ENCODE results near the gene FAH.

The FAH gene

DNA sequence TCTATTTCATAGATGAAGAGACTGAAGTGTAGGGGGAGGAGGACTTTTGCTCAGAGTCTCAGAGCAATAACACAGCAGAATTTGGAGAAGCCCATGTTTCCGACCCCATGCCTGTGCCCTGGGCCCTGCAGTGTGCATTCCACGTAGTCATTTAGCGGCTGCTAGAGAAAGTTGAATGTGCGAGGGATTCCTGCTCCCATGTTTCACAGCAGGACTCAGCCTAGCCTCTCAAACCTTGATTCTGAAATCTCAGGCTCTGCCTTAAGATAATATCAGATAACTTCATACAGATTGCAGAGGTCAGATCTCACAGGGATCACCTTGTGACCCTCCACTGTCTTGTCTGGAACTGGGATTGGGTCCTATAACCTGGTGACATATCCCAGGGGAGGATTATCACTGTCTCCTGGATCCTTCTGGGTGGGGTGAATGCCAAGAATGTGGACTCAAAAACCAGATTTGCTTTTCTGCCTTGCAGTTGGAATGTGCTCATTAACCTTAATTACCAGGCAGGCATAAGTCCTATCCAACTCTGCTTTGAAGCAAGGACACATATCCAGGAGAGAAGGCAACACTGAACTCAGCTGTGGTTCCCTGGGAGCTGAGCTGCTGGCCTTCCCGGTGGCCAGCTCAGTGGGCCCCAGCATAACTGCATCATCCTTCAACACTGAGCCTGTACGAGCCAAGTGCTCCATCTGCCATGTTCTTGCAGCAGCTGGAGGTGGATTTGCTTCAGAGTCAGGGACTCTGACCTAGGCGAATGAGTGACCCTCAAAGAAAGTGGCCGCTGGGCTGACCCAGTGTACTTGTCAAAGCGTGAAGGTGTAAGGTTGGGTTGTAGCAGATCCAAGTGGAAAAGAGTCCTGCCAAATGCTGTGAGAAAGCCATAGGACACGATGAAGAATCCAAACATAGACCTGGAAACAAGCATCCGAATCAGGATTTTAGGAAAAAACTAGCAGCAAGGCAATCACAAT, 56.2 kb downstream of the FAH start:
- TF ChIP-seq CSDC2 (CRISPR knock-in tag; IDR thresholded peaks at IDR 0.05) = no peak
- no peak for TF ChIP-seq ZNF565 (CRISPR knock-in tag; conservative IDR thresholded peaks at IDR 0.05; ENCODE audit: low read depth)
- TF ChIP-seq, protein P1, sequence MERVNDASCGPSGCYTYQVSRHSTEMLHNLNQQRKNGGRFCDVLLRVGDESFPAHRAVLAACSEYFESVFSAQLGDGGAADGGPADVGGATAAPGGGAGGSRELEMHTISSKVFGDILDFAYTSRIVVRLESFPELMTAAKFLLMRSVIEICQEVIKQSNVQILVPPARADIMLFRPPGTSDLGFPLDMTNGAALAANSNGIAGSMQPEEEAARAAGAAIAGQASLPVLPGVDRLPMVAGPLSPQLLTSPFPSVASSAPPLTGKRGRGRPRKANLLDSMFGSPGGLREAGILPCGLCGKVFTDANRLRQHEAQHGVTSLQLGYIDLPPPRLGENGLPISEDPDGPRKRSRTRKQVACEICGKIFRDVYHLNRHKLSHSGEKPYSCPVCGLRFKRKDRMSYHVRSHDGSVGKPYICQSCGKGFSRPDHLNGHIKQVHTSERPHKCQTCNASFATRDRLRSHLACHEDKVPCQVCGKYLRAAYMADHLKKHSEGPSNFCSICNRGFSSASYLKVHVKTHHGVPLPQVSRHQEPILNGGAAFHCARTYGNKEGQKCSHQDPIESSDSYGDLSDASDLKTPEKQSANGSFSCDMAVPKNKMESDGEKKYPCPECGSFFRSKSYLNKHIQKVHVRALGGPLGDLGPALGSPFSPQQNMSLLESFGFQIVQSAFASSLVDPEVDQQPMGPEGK (CRISPR knock-in tag; IDR thresholded peaks at IDR 0.05; ENCODE audit: borderline replicate concordance) = no peak
- TF ChIP-seq ZNF70 (CRISPR knock-in tag; IDR thresholded peaks at IDR 0.05) = no peak
- no peak for TF ChIP-seq SNAI2 (CRISPR knock-in tag; IDR thresholded peaks at IDR 0.05)
- no peak for TF ChIP-seq ESRRG (CRISPR knock-in tag; IDR thresholded peaks at IDR 0.05)
- no peak for TF ChIP-seq ZFP30 (CRISPR knock-in tag; IDR thresholded peaks at IDR 0.05)
- TF ChIP-seq ISL1 (CRISPR knock-in tag; IDR thresholded peaks at IDR 0.05) = no peak
- no peak for TF ChIP-seq GLIS3 (CRISPR knock-in tag; IDR thresholded peaks at IDR 0.05)
- TF ChIP-seq BACH2 (CRISPR knock-in tag; IDR thresholded peaks at IDR 0.05; ENCODE audit: borderline replicate concordance) = no peak
- TF ChIP-seq, protein P2, sequence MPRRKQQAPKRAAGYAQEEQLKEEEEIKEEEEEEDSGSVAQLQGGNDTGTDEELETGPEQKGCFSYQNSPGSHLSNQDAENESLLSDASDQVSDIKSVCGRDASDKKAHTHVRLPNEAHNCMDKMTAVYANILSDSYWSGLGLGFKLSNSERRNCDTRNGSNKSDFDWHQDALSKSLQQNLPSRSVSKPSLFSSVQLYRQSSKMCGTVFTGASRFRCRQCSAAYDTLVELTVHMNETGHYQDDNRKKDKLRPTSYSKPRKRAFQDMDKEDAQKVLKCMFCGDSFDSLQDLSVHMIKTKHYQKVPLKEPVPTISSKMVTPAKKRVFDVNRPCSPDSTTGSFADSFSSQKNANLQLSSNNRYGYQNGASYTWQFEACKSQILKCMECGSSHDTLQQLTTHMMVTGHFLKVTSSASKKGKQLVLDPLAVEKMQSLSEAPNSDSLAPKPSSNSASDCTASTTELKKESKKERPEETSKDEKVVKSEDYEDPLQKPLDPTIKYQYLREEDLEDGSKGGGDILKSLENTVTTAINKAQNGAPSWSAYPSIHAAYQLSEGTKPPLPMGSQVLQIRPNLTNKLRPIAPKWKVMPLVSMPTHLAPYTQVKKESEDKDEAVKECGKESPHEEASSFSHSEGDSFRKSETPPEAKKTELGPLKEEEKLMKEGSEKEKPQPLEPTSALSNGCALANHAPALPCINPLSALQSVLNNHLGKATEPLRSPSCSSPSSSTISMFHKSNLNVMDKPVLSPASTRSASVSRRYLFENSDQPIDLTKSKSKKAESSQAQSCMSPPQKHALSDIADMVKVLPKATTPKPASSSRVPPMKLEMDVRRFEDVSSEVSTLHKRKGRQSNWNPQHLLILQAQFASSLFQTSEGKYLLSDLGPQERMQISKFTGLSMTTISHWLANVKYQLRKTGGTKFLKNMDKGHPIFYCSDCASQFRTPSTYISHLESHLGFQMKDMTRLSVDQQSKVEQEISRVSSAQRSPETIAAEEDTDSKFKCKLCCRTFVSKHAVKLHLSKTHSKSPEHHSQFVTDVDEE (CRISPR knock-in tag; IDR thresholded peaks at IDR 0.05) = no peak
- TF ChIP-seq OSR1 (CRISPR knock-in tag; IDR thresholded peaks at IDR 0.05) = no peak
- no peak for ATAC-seq

DNA sequence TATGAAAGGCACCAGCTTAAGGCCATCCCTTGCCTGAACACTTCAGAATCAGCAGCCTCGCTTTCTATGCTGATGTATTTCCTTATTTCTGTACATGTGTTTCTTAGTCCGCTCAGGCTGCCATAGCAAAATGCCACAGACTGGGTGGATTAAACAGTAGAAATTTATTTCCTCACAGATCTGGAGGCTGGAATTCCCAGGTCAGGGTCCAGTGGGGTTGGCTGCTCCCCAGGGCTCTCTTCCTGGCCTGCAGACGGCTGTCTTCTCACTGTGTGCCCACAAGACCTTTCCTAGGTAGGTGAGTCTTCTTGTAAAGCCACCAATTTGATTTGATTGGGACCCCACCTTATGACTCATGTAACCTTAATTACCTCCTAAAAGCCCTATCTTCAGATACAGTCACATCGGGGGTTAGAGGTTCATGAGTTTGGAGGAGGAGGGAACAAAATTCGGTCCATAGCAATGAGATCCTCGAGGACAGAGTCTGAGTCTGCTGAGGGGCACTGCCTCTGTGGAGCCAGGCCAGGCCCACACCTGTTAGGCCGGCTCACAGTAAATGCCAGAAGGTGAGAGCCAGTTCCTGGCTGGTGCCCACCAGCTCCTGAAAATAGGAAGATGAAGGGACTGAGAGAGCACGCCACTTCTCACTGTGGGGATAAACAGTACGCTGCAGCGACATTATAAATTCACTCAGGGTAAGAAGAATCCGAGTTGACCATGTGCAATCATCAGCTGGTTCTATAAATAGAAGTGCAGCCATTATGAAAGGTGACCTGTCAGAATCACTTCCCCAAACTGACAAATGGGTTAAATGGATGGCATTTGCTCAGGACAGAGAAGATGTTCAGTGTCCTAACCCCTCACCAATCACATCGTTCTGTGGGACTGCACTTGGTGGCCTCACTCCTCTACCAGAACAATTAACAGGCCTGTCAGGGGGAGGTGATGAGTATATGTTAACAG, 58.1 kb downstream of the FAH start:
- no peak for TF ChIP-seq ZC3H10 (CRISPR knock-in tag; IDR thresholded peaks at IDR 0.05)
- TF ChIP-seq, protein P1 (CRISPR knock-in tag; IDR thresholded peaks at IDR 0.05; ENCODE audit: borderline replicate concordance) = no peak
- no peak for TF ChIP-seq TCF4 (CRISPR knock-in tag; IDR thresholded peaks at IDR 0.05; ENCODE audit: borderline replicate concordance)
- no peak for TF ChIP-seq ARNTL (CRISPR knock-in tag; IDR thresholded peaks at IDR 0.05; ENCODE audit: borderline replicate concordance, low read depth)
- TF ChIP-seq ZNF8 (CRISPR knock-in tag; IDR thresholded peaks at IDR 0.05) = no peak
- TF ChIP-seq, protein P3, sequence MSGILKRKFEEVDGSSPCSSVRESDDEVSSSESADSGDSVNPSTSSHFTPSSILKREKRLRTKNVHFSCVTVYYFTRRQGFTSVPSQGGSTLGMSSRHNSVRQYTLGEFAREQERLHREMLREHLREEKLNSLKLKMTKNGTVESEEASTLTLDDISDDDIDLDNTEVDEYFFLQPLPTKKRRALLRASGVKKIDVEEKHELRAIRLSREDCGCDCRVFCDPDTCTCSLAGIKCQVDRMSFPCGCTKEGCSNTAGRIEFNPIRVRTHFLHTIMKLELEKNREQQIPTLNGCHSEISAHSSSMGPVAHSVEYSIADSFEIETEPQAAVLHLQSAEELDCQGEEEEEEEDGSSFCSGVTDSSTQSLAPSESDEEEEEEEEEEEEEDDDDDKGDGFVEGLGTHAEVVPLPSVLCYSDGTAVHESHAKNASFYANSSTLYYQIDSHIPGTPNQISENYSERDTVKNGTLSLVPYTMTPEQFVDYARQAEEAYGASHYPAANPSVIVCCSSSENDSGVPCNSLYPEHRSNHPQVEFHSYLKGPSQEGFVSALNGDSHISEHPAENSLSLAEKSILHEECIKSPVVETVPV (CRISPR knock-in tag; IDR thresholded peaks at IDR 0.05) = no peak
- no peak for TF ChIP-seq TOX (CRISPR knock-in tag; IDR thresholded peaks at IDR 0.05; ENCODE audit: borderline replicate concordance)
- no peak for TF ChIP-seq ZFP3 (CRISPR knock-in tag; IDR thresholded peaks at IDR 0.05)
- TF ChIP-seq, protein P2 (CRISPR knock-in tag; IDR thresholded peaks at IDR 0.05) = no peak
- no peak for TF ChIP-seq ZNF565 (CRISPR knock-in tag; conservative IDR thresholded peaks at IDR 0.05; ENCODE audit: low read depth)
- no peak for TF ChIP-seq ISL1 (CRISPR knock-in tag; IDR thresholded peaks at IDR 0.05)
- no peak for TF ChIP-seq CSDC2 (CRISPR knock-in tag; IDR thresholded peaks at IDR 0.05)
- TF ChIP-seq BACH2 (CRISPR knock-in tag; IDR thresholded peaks at IDR 0.05; ENCODE audit: borderline replicate concordance) = no peak
- TF ChIP-seq, protein P4, sequence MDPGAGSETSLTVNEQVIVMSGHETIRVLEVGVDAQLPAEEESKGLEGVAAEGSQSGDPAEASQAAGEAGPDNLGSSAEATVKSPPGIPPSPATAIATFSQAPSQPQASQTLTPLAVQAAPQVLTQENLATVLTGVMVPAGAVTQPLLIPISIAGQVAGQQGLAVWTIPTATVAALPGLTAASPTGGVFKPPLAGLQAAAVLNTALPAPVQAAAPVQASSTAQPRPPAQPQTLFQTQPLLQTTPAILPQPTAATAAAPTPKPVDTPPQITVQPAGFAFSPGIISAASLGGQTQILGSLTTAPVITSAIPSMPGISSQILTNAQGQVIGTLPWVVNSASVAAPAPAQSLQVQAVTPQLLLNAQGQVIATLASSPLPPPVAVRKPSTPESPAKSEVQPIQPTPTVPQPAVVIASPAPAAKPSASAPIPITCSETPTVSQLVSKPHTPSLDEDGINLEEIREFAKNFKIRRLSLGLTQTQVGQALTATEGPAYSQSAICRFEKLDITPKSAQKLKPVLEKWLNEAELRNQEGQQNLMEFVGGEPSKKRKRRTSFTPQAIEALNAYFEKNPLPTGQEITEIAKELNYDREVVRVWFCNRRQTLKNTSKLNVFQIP (CRISPR knock-in tag; IDR thresholded peaks at IDR 0.05; ENCODE audit: borderline replicate concordance, low read depth) = no peak
- TF ChIP-seq ESRRG (CRISPR knock-in tag; IDR thresholded peaks at IDR 0.05) = no peak
- TF ChIP-seq, protein P5, sequence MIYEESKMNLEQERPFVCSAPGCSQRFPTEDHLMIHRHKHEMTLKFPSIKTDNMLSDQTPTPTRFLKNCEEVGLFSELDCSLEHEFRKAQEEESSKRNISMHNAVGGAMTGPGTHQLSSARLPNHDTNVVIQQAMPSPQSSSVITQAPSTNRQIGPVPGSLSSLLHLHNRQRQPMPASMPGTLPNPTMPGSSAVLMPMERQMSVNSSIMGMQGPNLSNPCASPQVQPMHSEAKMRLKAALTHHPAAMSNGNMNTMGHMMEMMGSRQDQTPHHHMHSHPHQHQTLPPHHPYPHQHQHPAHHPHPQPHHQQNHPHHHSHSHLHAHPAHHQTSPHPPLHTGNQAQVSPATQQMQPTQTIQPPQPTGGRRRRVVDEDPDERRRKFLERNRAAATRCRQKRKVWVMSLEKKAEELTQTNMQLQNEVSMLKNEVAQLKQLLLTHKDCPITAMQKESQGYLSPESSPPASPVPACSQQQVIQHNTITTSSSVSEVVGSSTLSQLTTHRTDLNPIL (CRISPR knock-in tag; IDR thresholded peaks at IDR 0.05; ENCODE audit: low read depth) = no peak
- TF ChIP-seq PPARA (CRISPR knock-in tag; IDR thresholded peaks at IDR 0.05; ENCODE audit: borderline replicate concordance) = no peak
- no peak for TF ChIP-seq ZFP30 (CRISPR knock-in tag; IDR thresholded peaks at IDR 0.05)
- no peak for ATAC-seq
